Common myeloid progenitor, CD34-positive (primary cell): ENCODE measurements around the gene VPS8.

ENCODE experiments used
- CTCF ChIA-PET: fragments of 350-600 bp; sonication (Branson Sonifier 250); formaldehyde crosslinking; loops from one replicate; lab custom pipeline; 2021; ENCODE audit warnings: antibody characterized with exemption; lab: Charles Lee
- POLR2A ChIA-PET: fragments of 350-600 bp; sonication (Branson Sonifier 250); formaldehyde crosslinking; loops from one replicate; lab custom pipeline; 2021; ENCODE audit warnings: antibody characterized with exemption; lab: Charles Lee
- DNase-seq, 3 donors: peaks; one replicate each; pipeline versions ENCODE4 v3.0.0 to v3.0.0-alpha.2; 2013
- H3K27ac ChIP-seq, 2 experiments: 1 replicate in 1 of 2; 2 replicates in 1 of 2; pipeline ENCODE4 v1.7.0; 2013; ENCODE audit warnings: inconsistent platforms in 2 of 2, low read length in 2 of 2, mild to moderate bottlenecking in 2 of 2, low read depth in 1 of 2, moderate library complexity in 1 of 2; ENCODE audit not compliant: severe bottlenecking in 2 of 2, insufficient read depth in 1 of 2, poor library complexity in 1 of 2
- H3K27me3 ChIP-seq, 5 experiments: replicated peaks in 2 of 5; 1 replicate in 3 of 5; 2 replicates in 2 of 5; pipeline versions ENCODE4 v1.6.1 to v1.7.0; 2013; ENCODE audit warnings: low read length in 4 of 5, mild to moderate bottlenecking in 2 of 5, moderate library complexity in 2 of 5, inconsistent platforms in 1 of 5; ENCODE audit not compliant: insufficient read depth in 5 of 5, control insufficient read depth in 4 of 5
- H3K36me3 ChIP-seq, 4 experiments: 1 replicate in 2 of 4; 2 replicates in 2 of 4; pipeline versions ENCODE4 v1.6.1 to v1.7.0; 2013; ENCODE audit warnings: low read length in 3 of 4, control low read depth in 1 of 4, mild to moderate bottlenecking in 1 of 4; ENCODE audit not compliant: control insufficient read depth in 4 of 4, insufficient read depth in 4 of 4
- H3K4me1 ChIP-seq, 4 experiments: 1 replicate in 3 of 4; 2 replicates in 1 of 4; pipeline versions ENCODE4 v1.6.1 to v1.7.1; 2013; ENCODE audit warnings: low read length in 3 of 4, mild to moderate bottlenecking in 3 of 4, control low read depth in 1 of 4, inconsistent platforms in 1 of 4, moderate library complexity in 1 of 4; ENCODE audit not compliant: control insufficient read depth in 4 of 4, insufficient read depth in 4 of 4; ENCODE audit errors: control extremely low read depth in 1 of 4
- H3K4me3 ChIP-seq, 7 experiments: 1 replicate in 4 of 7; 2 replicates in 3 of 7; pipeline versions ENCODE4 v1.5.1 to v1.7.0; 2013; ENCODE audit warnings: mild to moderate bottlenecking in 7 of 7, low read length in 6 of 7, moderate library complexity in 6 of 7, inconsistent platforms in 2 of 7, low read depth in 2 of 7, control low read depth in 1 of 7; ENCODE audit not compliant: insufficient read depth in 4 of 7, control insufficient read depth in 1 of 7; ENCODE audit errors: extremely low read depth in 1 of 7
- H3K9me3 ChIP-seq, 5 experiments: 1 replicate in 4 of 5; 2 replicates in 1 of 5; pipeline versions ENCODE4 v1.6.1 to v1.7.1; 2013; ENCODE audit warnings: low read length in 4 of 5, mild to moderate bottlenecking in 2 of 5, inconsistent platforms in 1 of 5, low read depth in 1 of 5, moderate library complexity in 1 of 5; ENCODE audit not compliant: control insufficient read depth in 4 of 5, insufficient read depth in 2 of 5; ENCODE audit errors: control extremely low read depth in 1 of 5
- WGBS: methylation state at CpG from one replicate; pipeline ENCODE4 v1.1.5; 2013; ENCODE audit not compliant: insufficient coverage; 5-methylcytosine and 5-hydroxymethylcytosine counted together

The VPS8 gene

DNA sequence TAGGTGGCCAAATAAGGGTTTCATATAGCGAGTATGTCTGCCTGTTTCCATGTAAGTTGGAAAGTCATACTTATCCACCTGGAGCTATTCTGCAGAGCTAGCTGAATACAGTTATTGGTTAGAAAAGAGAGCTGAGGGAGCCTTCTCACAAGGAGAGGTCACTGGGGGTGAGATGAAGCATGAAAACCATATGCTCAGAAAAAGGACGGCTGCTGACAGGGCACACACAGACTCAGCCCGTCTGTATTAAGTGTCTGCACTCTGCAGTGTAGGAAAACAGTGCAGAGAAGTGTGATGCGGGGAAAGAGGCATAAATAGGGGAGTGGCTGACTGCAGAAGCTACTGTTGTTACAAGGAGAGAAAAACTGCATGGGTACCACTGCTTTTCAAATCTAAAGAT lies 282.7 kb downstream of the VPS8 start:
- H3K4me3 ChIP-seq = no peak overlapping the region
- peaks cover 0 to 13% (median 7%) of the 10 kb centered on the region in 4 experiments for H3K4me1 ChIP-seq
- peaks cover 0 to 6% (median 0%) of the 10 kb centered on the region in 5 experiments for H3K9me3 ChIP-seq
- POLR2A ChIA-PET = no interaction called here
- no peaks in the 10 kb centered on the region for H3K36me3 ChIP-seq
- CTCF ChIA-PET = no interaction called here
- H3K27ac ChIP-seq = no peak overlapping the region
- H3K27me3 ChIP-seq = no peaks in the 10 kb centered on the region
- DNase-seq = no peak
- WGBS = 96% methylated on average over 3 of the region's 4 CpGs
